Endothelial cell of umbilical vein (primary cell): ENCODE results near the gene PDE3B.

ENCODE experiments used
- EZH2 ChIP-seq: IDR thresholded peaks from 2 replicates; pipeline ENCODE4 v1.6.1; 2012; ENCODE audit warnings: borderline replicate concordance, low read depth, mild to moderate bottlenecking, moderate library complexity, low read length, inconsistent platforms; ENCODE audit not compliant: severe bottlenecking
- MAX ChIP-seq: IDR thresholded peaks from 2 replicates; pipeline ENCODE4 v1.6.1; 2011; ENCODE audit not compliant: insufficient read depth, insufficient read length
- POLR2A ChIP-seq: IDR thresholded peaks from 2 replicates; pipeline ENCODE4 v1.6.1; 2012; ENCODE audit warnings: low read depth, mild to moderate bottlenecking, control low read depth, low read length
- TF ChIP-seq, protein P1 (sequence below), 2 donors: IDR thresholded peaks; 1 replicate in 1 of 2; 2 replicates in 1 of 2; pipeline ENCODE4 v1.5.1; 2011; ENCODE audit warnings: low read length in 2 of 2, mild to moderate bottlenecking in 2 of 2, moderate library complexity in 2 of 2, control low read depth in 1 of 2, inconsistent platforms in 1 of 2, low read depth in 1 of 2; ENCODE audit not compliant: insufficient read depth in 1 of 2; ENCODE audit errors: extremely low read depth in 1 of 2

- TF ChIP-seq, protein P1, sequence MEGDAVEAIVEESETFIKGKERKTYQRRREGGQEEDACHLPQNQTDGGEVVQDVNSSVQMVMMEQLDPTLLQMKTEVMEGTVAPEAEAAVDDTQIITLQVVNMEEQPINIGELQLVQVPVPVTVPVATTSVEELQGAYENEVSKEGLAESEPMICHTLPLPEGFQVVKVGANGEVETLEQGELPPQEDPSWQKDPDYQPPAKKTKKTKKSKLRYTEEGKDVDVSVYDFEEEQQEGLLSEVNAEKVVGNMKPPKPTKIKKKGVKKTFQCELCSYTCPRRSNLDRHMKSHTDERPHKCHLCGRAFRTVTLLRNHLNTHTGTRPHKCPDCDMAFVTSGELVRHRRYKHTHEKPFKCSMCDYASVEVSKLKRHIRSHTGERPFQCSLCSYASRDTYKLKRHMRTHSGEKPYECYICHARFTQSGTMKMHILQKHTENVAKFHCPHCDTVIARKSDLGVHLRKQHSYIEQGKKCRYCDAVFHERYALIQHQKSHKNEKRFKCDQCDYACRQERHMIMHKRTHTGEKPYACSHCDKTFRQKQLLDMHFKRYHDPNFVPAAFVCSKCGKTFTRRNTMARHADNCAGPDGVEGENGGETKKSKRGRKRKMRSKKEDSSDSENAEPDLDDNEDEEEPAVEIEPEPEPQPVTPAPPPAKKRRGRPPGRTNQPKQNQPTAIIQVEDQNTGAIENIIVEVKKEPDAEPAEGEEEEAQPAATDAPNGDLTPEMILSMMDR (IDR thresholded peaks at IDR 0.05; ENCODE audit: extremely low read depth in 1 of 2, insufficient read depth in 1 of 2, low read depth in 1 of 2, low read length in 2 of 2), result no peak
- TF ChIP-seq POLR2A (no peak), EZH2 (no peak), MAX (no peak)
Observed at GRCh38 chr11:14668731-14669301, 25.2 kb downstream of the PDE3B start.
